NCI-H1417 (cell line): ENCODE results near the gene ARHGAP6.
"Not testable (repeated sequence)": the region's sequence is repeated elsewhere in the genome, so short reads cannot be mapped to it uniquely, and the experiment has no call there.

Experiments
- DNase-seq, 3 experiments: peaks; one replicate each; lab custom pipeline; 2025; lab: John Stamatoyannopoulos, UW

Gene ARHGAP6

GRCh38 chrX:11648705-11649519, 16.8 kb downstream of the ARHGAP6 start:
- DNase-seq, result no peak

- no peak for DNase-seq
Measured at GRCh38 chrX:11647138-11647537, 18.6 kb downstream of the ARHGAP6 start.

- no peak for DNase-seq
Measured at GRCh38 chrX:11641349-11642065, 24.2 kb downstream of the ARHGAP6 start.

GRCh38 chrX:11640089-11640488, 25.6 kb downstream of the ARHGAP6 start:
- DNase-seq, result no peak

DNA sequence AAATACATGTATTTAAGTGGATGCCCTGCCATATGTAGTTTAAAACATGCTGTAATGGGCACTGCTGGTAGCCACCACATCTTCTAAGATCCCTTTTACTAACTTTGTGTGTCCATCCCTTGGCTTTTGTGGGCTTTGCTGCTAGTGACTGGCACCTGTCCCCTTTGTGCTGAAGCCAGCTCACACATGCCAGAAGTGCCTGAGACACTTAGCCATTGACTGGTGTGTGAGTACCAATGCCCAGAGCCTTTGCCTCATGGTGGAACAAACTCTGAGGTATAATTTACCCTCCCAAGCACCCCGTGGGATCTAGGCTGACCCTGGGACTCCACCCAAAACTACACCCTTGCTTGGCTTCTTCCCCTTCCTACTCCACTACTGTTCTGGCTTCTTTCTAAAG, 33.0 kb downstream of the ARHGAP6 start:
- DNase-seq, result peak in 1 of 3 experiments; percentile 54

- DNase-seq, result no peak
Measured at GRCh38 chrX:11629593-11630211, 36.0 kb downstream of the ARHGAP6 start.

GRCh38 chrX:11628399-11628798, 37.3 kb downstream of the ARHGAP6 start:
- no peak for DNase-seq

DNA sequence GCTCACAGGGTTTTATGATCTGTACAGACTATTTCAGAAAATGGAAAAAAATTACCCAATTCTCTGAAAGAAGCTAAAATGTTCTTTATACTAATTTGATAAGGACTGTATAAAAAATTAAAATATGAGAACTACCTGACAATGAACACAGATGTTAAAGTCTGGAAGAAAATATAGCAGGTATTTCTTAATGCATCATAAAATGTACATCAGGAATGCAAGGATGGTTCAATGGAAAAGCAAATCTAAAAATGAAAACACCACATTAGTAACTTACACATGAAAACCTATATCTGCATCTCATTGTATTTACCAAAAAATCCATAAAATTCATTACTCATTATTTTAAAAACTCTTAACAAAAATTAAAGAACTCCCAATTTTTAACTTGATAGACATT, 39.4 kb downstream of the ARHGAP6 start:
- no peak for DNase-seq

DNA sequence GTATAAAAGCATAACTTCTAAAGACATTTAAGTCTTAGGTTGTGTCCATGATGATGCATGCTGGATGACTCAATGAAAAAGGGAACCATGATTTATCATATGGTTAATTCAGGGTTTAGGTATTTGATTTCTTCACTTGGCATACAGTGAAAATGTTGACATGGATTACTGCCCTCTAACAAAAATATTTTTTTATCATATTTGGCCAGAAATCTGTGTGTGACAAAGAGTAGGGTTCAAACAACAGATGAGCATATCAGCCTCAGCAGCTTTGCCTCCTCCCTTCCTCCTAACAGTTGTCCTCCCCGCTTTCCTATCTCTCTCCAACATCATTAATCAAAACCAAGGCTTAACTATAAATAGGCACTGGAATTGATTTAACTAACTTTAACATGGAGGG, 46.3 kb downstream of the ARHGAP6 start:
- no peak for DNase-seq

DNA sequence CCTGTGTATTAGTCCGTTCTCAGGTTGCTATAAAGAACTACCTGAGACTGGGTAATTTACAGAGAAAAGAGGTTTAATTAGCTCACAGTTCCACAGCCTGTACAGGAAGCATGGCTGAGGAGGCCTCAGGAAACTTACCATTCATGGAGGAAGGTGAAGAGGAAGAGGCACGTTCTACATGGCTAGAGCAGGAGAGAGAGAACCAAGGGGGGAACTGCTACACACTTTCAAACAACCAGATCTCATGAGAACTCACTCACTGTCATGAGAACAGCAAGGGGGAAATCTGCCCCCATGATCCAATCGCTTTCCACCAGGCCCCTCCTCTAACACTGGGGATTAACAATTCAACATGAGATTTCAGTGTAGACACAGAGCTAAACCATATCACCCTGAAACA, 51.5 kb downstream of the ARHGAP6 start:
- not testable (repeated sequence) for DNase-seq

DNA sequence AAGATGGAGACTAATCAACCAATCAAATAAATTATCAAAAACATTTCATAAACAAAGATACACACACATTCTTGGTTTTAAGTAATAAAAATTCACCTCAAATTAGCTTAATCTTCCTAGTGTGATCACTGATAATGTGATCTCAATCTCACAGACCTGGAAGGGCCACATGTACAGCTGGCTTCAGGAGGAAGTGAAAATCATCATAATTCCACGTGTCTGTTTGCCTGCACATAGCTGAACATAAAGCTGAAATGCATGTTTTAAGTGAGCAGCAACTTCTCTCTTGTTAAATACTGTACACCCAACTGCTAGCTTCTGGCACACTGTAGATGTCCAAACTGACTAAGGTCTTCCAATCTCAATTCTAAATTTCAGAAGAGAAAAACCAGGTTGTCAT, 53.8 kb downstream of the ARHGAP6 start:
- no peak for DNase-seq

DNA sequence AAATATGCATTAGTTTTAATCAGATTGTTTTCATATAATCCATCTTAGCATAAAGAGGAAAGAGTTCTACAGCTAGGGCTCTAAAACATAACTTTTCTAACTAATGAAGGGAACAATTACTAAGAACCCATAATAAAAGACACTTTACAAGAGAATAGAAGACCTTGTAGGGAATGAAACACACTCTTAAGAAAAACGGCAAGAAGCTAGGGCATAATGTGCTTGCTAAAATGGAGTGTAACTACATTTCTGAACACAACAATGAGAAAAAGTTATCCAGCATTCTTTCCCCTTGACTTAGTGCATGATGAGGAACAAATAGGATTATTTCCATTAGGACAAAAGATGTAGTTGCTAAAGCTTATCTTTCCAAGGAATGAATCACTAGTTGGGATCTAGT, 54.6 kb downstream of the ARHGAP6 start:
- DNase-seq, result no peak

- no peak for DNase-seq
Measured at GRCh38 chrX:11609109-11609508, 56.6 kb downstream of the ARHGAP6 start.

DNA sequence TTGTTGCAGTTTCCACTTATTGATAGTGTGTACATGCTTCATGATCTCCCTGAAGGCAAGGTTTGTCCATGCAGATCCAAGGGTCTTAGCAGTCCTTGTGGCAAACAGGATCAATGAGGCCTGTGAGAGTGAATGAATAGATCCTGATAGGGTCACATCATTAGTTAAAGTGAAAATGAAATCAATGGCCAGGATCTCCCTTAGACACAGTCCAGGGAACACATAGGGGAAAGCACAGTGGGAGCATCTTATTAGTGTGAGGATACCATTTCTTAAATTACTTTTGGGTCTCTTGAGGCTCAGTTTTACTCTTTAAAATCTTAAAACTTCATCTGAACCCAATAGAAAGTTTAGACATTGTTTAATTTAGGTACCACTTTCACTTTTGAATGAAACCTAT, 59.3 kb downstream of the ARHGAP6 start:
- no peak for DNase-seq

DNA sequence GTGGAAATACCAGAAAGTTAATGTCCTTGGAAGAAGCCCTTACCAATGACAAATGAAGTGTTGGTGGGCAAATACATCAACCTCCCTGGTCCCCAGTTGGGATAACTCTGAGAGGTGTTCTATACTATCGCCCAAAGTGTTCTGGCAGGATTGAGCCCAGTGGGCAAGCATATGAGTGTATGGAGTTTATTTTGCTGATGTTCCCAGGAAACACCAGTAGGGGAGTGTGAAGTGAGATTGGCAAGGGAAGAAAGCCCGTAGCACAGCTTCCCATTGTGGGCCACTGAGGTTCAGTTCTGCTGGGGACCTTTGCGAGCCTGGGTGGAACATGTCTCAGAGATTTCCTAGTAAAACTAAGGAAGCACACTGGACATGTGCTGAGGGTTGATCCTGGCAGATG, 65.1 kb downstream of the ARHGAP6 start:
- DNase-seq, result no peak

DNA sequence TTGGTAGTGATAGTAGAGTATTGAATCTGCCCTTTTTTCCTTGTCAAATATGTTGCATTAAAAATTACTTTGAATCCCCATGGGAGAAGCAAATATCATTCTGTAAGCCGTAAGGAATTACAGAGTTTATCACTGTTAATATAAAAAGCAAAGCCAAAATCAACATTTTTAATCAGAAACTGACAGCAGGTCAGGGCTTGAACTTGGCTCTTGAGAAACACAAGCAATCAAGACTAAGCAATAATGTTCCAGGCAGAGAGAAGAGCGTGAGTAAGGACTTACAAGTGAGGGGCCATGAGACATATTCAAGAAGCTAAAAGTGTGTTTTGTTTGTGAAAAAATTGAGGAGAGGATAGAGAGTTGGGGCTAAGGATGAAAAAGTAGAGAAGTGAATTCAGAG, 68.2 kb downstream of the ARHGAP6 start:
- DNase-seq, result no peak

DNA sequence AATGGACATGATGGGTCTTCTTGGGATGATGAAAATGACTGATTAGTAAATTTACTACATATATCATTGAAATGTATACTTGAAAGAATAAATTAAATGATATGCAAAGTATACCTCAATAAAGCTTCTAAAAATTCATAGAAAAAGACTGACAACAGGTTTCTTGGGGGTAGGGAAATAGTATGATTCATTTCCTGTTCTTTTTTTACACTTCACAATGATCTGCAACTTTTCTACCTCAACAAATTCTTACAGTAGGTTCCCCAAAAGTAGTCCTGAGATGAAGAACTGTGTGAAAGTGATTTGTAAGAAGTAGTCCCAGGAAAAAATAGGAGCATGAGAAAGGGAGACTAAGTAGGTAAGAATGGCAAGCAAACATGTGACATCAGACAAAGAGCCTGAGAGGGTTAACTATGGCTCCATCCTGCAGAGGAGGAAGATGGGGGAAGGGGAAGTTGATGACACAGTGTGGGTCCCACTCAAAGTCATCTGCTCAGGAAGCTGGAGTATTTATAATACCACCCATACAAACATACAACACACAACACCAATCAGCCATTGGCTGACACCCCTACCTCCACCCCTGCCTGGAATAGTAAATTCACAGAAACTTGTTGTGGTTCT, 73.9 kb downstream of the ARHGAP6 start:
- DNase-seq, result no peak

DNA sequence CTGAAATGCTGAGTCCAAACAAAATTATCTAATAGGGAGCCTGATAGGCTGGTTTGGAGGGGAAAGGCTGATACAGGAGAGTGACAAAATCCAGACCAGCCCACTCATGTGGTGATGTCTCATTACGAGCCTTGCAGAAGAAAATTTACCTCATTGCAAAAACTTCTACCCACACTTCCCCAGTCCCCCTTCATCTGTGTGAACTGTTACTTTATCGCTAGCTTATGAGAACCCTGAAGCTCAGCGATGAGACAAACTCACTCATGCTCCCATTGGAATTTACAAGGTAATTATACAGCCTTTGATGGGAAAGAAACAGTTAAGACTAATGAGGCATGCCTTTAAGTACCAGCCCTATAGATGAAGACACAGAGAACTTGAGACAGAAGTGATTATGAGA, 76.1 kb downstream of the ARHGAP6 start:
- DNase-seq, result no peak

GRCh38 chrX:11588097-11588496, 77.6 kb downstream of the ARHGAP6 start:
- no peak for DNase-seq

DNA sequence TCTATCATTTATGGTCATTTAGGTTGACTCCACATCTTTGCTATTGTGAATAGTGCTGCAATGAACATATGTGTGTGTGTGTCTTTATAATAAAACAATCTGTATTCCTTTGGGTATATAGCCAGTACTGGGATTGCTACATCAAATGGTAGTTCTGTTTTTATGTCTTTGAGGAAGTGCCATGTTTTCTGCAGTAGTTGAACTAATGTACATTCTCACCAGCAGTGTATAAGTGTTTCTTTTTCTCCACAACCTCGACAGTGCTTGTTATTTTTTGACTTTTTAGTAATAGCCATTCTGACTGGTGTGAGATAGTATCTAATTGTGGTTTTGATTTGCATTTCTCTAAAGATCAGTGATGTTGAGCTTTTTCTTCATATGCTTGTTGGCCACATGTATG, 80.5 kb downstream of the ARHGAP6 start:
- no peak for DNase-seq

- DNase-seq, result peak in 1 of 3 experiments; percentile 20
Measured at GRCh38 chrX:11580789-11581188, 84.9 kb downstream of the ARHGAP6 start.
